NCI-H187 (cell line): ENCODE measurements around the gene SAA1.
A peak's percentile ranks its signal among the peaks of the same experiment; 100 is the strongest.
"Not testable (repeated sequence)": the region's sequence is repeated elsewhere in the genome, so short reads cannot be mapped to it uniquely, and the experiment has no call there.

Experiments used
- DNase-seq, 2 experiments: peaks; one replicate each; lab custom pipeline; 2025; lab: John Stamatoyannopoulos, UW

Gene SAA1

DNA sequence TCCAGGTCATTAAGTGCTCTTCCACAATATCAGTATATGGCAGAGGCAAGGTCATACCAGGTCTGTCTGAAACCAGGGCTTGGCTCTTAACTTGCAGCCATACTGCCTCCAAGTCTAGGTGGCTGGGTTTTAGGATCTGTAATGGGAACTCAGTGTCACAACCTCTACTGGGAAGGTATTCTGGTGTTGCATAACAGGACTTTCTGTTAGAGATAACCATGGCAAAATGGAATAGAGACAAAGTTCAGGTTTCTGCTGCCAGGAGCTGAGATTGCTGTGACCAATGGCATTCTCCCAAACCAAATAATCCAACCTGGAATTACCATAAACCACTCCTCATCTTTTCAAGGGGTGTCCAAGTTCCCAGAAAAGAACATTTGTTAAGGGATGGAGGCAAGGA, 6.8 kb upstream of the SAA1 start:
- DNase-seq = peak in 1 of 2 experiments; percentile 13

GRCh38 chr11:18261721-18262120, 4.3 kb upstream of the SAA1 start:
- DNase-seq = no peak

GRCh38 chr11:18262681-18263350, 3.2 kb upstream of the SAA1 start:
- DNase-seq = not testable (repeated sequence)

DNA sequence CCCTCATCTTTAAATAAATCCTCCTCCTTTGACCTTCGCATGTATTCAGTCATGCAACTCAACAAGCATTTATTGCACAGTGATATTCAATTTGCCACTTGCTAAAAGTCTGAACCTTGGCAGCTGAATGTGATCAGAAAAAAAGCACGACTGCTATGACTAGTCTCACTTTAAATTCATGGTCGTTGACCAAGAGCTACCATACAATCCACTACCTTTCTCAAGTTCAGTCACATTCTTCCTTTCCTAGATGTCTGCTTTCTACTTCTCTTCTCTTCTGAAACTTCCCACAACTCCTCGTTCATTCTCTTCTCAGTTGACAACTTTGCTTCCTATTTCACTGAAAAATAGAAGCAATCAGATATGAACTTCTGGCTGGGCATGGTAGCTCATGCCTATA, 2.0 kb upstream of the SAA1 start:
- no peak for DNase-seq

DNA sequence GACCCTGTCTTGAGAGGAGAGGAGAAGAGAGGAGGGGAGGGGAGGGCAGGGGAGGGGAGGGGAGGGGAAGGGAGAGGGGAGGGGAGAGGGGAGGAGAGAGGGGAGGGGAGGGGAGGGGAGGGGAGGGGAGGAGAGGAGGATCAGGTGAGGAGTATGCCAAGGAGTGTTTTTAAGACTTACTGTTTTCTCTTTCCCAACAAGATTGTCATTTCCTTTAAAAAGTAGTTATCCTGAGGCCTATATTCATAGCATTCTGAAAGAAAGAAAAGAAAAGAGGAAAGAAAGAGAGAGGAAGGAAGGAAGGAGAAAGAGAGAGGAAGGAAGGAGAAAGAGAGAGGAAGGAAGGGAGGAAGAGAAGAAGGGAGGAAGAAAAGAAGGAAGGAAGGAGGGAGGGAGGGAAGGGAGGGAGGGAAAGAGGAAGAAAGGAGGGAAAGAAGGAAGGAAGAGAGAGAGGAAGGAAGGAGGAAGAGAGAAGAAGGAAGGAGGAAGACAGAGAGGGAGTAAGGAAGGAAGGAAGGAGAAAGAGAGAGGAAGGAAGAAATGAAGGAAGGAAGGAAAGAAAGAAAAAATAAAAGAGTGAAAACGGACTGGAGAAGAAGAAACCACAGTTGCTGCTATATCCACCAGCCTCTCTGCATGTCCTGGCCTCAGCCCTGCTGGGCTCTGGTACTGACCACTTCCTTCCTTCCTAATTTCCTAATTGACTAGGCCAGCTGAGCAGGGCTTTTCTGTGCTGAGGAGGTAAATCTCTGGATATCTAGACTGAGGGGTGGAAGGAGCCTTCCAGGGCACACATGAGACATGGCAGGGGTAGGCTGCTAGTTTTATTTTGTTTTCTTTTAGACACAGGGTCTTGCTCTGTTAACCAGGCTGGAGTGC, 1.1 kb upstream of the SAA1 start:
- no peak for DNase-seq

DNA sequence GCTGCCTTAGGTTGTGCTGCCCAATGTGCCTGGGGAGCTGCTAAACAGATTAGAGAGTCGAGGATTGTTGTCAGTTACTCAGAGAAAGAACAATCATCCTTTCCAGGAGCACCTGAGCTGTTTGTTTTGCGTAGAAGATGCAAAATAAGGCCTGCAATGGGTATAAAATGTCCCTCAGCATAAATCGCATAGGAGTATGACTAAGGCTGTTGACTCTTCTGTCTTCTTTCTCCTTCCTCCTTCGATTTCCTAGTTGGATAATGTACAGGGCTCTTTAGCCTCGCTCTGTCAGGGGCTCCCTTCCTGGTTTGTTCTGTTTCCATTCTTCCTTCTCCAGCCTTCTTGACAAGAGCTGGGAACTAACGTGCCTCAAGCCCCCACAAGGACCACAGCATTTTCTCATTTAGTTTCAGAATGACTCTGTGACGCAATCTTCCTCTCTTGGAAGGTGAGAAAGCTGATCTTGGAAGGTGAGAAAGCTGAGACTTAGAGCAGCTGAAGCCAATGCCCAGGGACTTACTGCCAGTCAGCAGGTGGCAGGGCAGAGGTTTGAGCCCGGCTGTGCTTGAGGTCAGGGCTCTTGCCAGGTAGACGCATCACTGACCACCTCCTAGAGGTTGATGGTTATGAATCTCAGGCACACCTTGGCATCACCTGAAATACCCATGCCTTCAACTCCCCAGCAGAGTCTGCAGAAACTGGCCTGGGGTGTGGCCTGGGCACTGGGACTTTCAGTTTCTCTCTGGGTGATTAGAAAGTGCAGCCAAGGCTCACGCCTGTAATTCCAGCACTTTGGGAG, 1.5 kb downstream of the SAA1 start:
- DNase-seq = not testable (repeated sequence)

- DNase-seq = not testable (repeated sequence)
Observed at GRCh38 chr11:18269252-18269651, 3.2 kb downstream of the SAA1 start.

- no peak for DNase-seq
Observed at GRCh38 chr11:18270102-18270501, 4.0 kb downstream of the SAA1 start.

DNA sequence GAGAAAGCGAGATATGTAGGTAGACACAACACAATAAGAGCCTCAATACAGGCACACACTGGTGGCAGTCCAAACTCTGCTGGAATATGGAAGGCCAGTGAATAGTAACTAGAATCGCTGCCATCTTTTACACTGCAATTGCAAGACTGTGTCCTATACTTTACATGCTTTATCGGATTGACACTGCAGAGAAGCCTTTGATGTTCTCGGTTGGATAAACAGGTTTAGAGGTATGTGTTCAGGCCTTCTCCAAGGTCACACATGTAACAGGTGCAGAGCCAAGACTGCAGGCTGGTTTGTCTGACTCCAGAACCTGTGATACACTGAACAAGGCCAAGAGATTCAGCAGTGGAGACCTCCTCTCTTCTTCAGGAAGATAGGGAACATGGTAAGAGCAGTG, 5.1 kb downstream of the SAA1 start:
- DNase-seq = no peak

- no peak for DNase-seq
Observed at GRCh38 chr11:18277565-18278271, 11.7 kb downstream of the SAA1 start.

DNA sequence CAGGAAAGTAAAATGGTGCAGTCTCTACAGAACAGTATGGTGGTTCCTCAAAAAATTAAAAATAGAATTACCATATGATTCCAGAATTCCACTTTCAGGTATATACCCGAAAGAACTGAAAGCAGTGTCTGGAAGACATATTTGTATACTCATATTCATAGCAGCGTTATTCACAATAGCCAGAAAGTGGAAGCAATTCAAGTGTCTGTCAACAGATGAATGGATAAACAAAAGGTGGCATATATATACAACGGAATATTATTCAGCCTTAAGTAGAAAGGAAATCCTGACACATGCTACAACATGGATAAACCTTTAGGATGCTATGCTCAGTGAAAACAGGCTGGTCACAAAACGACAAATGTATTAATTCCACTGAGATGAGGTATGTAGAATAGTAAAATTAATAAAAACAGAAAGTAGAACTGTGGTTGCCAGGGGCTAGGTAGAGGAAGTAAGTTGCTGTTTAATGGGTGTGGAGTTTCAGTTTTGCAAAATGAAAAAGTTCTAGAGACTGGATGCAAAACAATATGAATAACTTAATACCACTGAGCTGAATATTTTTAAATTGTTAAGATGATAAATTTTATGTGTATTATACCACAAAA, 14.5 kb downstream of the SAA1 start:
- DNase-seq = no peak

GRCh38 chr11:18282626-18283025, 16.6 kb downstream of the SAA1 start:
- no peak for DNase-seq

DNA sequence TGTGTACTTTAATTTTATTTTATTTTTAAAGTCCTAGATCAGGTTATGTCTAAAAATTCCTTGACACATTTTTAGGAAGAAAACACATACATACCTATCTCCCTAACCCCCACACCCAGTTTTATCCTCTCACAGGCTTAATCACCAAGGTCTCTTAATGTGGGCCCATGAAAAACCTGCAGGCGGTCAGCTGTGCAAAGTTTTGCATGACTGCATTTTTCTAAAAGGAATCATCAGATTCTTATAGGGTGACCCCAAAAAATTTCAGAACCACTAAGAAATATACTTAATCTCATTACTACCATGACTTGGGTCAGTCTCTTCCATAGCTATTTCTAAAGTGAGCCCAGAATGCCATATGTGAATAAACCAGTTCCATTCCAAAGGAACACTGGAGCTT, 19.8 kb downstream of the SAA1 start:
- no peak for DNase-seq

DNA sequence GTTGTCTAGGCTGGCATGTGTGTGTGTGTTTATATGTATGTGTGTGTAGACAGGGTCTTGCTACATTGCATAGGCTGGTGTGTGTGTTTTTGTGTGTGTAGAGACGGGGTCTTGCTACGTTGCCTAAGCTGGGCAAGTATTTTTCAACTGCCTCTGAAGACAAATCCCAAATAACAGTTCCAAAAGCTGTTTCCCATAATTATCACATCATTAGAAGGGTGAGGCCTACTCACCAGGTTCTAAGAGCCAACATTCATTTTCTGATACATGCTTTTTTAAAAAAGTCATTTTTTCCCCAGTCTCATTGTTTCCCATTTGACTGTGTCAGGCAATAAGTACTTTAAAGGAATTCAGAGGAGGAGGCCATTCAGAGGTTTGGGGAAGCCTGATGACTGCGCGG, 22.8 kb downstream of the SAA1 start:
- DNase-seq = no peak

DNA sequence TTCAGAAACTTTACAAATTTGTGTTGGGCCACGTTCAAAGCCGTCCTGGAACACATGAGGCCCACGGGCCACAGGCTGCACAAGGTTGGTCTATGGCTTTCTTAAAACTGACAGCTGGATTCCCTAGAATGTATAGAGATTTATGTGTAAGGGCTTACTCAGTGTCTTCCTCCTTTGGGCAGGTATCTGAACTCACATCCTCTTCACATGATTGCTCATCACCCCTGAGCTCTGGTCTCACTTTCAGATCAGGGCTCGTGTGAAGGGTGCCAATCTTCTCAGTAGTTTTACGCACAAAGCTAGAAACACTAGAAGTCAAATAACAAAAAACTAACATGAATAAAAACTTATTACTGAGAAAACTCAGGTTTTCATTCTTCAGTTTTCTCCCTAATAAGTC, 28.8 kb downstream of the SAA1 start:
- no peak for DNase-seq

DNA sequence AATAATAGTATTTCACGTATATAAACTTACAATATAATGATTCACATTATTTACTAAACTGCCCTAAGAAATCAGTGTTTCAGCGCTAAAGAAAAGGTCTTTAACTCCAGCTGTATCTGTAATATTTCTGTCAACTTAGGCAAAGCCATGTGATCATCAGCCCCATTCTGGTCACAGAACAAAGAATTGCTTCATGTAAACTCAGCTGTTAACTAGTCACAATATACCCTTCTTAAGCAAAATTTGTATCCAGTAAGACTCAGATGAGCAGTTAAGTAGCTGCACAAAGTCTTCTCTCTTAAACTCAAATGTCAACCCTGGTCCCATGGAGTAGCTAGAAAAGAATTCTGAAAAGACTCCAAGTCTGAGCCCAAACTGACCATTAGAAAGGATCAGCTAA, 29.3 kb downstream of the SAA1 start:
- no peak for DNase-seq

DNA sequence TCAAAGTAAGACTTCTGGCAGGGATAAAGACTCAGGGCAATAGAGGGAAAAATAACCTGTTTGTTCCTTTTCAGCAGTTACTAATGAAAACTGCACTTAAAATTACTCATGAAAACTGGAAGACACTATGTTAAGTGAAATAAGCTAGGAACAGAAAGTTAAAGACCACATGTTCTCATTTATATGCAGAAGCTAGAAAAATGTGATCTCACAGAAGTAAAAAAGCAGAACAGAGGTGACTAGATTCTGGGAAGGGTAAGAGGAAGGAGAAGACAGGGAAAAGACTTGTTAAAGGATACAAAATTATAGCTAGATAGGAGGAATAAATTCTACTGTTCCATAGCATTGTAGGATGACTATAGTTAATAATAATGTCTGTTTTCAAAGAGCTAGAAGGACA, 33.7 kb downstream of the SAA1 start:
- no peak for DNase-seq

DNA sequence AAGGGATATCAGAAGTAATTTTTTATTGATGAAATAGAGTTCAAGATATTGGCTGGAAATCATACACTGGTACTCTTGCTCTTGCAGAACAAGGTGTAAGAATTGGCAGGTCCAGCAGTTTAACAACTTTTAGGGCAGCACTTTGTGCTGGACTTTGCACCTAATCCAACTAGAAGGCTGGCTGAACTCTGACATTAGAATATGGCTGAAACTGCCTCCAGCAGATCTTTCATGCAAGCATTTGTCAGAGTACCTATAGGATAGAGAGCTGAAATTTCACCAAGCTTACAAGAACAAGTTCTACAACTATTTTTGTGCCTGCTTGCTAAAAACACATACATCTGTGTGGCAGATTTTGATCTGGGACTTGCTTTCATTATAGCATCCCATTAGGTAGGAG, 38.7 kb downstream of the SAA1 start:
- no peak for DNase-seq

DNA sequence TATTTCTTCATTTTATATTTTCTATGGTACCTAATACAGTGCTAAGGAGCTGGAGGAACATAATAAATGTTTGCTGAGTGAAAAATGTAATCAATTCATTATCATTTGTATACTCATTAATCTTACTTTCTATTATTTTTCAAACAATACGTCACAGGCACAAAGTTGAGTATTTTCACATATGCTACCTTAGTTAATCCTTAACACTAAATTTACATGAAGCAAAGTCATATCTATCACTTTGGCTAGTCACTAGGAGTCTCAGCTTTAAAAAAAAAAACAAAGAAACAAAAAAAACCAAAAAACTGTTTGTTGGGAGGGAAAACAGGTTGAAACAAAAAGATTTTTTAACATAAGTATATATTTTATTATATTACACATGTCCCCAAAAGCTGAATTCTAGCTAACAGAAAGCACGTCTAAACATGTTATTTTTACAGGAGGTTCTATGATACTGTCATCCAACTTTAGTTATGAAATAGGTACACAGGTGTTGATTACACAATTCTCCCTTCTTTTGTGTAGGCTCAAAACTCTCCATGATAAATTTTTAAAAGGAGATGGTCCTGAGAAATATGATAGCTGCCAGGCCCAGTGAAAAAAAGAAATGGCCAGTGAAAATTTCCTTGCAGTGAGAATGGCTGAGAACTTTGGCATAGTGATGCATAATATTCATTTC, 41.5 kb downstream of the SAA1 start:
- no peak for DNase-seq

DNA sequence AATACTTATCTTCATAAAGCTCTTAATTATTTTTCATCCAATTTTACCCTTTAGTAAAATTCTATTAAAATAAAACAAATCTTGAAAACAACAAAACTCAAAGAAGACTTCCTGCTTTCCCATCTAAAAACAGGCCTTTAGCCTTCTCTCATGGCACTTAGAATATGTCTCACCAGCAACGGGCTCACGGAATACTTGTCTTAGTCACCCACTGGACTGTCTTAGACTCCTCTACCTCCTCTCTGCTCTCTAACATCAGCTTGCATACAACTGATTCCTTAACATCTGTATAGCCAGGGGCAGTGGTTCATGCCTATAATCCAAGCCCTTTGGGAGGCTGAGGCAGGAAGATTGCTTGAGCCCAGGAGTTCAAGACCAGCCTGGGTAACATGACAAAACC, 42.2 kb downstream of the SAA1 start:
- DNase-seq = no peak

DNA sequence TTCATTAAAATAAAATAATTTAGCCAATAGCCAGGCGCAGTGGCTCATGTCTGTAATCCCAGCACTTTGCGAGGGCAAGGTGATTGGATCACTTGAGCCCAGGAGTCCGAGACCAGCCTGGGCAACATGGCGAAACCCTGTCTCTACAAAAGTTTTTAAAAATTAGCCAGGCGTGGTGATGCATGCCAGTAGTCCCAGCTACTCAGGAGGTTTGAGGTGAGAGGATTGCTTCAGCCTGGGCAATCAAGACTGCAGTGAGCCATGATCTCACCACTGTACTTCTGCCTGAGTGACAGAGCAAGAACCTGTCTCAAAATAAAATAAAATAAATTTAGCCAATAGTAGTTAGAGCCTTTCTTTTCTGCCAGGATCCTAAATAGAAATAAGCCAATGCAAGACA, 43.6 kb downstream of the SAA1 start:
- no peak for DNase-seq
